Inferior parietal cortex (tissue), 1 donor: ENCODE results near the gene TRIM16.
"Not testable (repeated sequence)": the region's sequence is repeated elsewhere in the genome, so short reads cannot be mapped to it uniquely, and the experiment has no call there.

Experiments used
- DNase-seq: peaks from one replicate; pipeline ENCODE4 v3.0.0-alpha.2; 2016; ENCODE audit errors: extremely low spot score

Gene TRIM16

GRCh38 chr17:15683824-15684478 lies at the start of gene TRIM16:
Gene TRIM16, minus strand, starts transcription at chr17:15684311. Its CDS starts 32,702 bp downstream, at chr17:15651609.
- peak; percentile 87 for DNase-seq

GRCh38 chr17:15733174-15733789 lies 49.2 kb upstream of the TRIM16 start:
- not testable (repeated sequence) for DNase-seq

- DNase-seq = not testable (repeated sequence)
Measured at GRCh38 chr17:15731900-15732299, 47.8 kb upstream of the TRIM16 start, which contains the start of gene TBC1D26. Gene TBC1D26, plus strand, starts transcription at chr17:15732283. Its CDS starts 3,066 bp downstream, at chr17:15735349.

- not testable (repeated sequence) for DNase-seq
Measured at GRCh38 chr17:15730535-15730934, 46.4 kb upstream of the TRIM16 start.

GRCh38 chr17:15716601-15717563 lies 32.8 kb upstream of the TRIM16 start:
- not testable (repeated sequence) for DNase-seq

GRCh38 chr17:15708879-15709278 lies 24.8 kb upstream of the TRIM16 start:
- not testable (repeated sequence) for DNase-seq

GRCh38 chr17:15704813-15705212 lies 20.7 kb upstream of the TRIM16 start:
- DNase-seq = not testable (repeated sequence)

GRCh38 chr17:15704239-15704638 lies 20.1 kb upstream of the TRIM16 start:
- not testable (repeated sequence) for DNase-seq

GRCh38 chr17:15699937-15700336 lies 15.8 kb upstream of the TRIM16 start:
- not testable (repeated sequence) for DNase-seq

- peak; percentile 97 for DNase-seq
Measured at GRCh38 chr17:15699413-15699924, 15.4 kb upstream of the TRIM16 start, which contains the start of gene ZNF286A. Gene ZNF286A, plus strand, starts transcription at chr17:15699752. Its CDS starts 578 bp downstream, at chr17:15700330.

GRCh38 chr17:15698967-15699366 lies 14.9 kb upstream of the TRIM16 start:
- DNase-seq = peak; percentile 7

- DNase-seq = not testable (repeated sequence)
Measured at GRCh38 chr17:15687494-15687893, 3.4 kb upstream of the TRIM16 start.

GRCh38 chr17:15683135-15683534 lies 976 bp downstream of the TRIM16 start:
- not testable (repeated sequence) for DNase-seq

GRCh38 chr17:15675991-15676390 lies 8.1 kb downstream of the TRIM16 start:
- not testable (repeated sequence) for DNase-seq

- DNase-seq = not testable (repeated sequence)
Measured at GRCh38 chr17:15674640-15675039, 9.5 kb downstream of the TRIM16 start.

- DNase-seq = not testable (repeated sequence)
Measured at GRCh38 chr17:15669526-15669925, 14.6 kb downstream of the TRIM16 start.

GRCh38 chr17:15663691-15664090 lies 20.4 kb downstream of the TRIM16 start:
- DNase-seq = no peak

- no peak for DNase-seq
Measured at GRCh38 chr17:15663176-15663575, 20.9 kb downstream of the TRIM16 start.

GRCh38 chr17:15662681-15663080 lies 21.4 kb downstream of the TRIM16 start:
- DNase-seq = no peak

GRCh38 chr17:15660077-15660476 lies 24.0 kb downstream of the TRIM16 start:
- no peak for DNase-seq

- DNase-seq = no peak
Measured at GRCh38 chr17:15659663-15660062, 24.4 kb downstream of the TRIM16 start.

- DNase-seq = no peak
Measured at GRCh38 chr17:15659236-15659635, 24.9 kb downstream of the TRIM16 start.
